GM12874 (cell line): ENCODE measurements around the gene RAF1.

ENCODE experiments used
- TF ChIP-seq, protein P1 (sequence below): IDR thresholded peaks from 2 replicates; pipeline ENCODE4 v1.5.1; 2011; ENCODE audit warnings: low read depth, mild to moderate bottlenecking, control low read depth, low read length, moderate library complexity; ENCODE audit not compliant: insufficient read depth

RAF1 gene

GRCh38 chr3:12585970-12586369 is 77.9 kb downstream of the RAF1 start:
- TF ChIP-seq, protein P1, sequence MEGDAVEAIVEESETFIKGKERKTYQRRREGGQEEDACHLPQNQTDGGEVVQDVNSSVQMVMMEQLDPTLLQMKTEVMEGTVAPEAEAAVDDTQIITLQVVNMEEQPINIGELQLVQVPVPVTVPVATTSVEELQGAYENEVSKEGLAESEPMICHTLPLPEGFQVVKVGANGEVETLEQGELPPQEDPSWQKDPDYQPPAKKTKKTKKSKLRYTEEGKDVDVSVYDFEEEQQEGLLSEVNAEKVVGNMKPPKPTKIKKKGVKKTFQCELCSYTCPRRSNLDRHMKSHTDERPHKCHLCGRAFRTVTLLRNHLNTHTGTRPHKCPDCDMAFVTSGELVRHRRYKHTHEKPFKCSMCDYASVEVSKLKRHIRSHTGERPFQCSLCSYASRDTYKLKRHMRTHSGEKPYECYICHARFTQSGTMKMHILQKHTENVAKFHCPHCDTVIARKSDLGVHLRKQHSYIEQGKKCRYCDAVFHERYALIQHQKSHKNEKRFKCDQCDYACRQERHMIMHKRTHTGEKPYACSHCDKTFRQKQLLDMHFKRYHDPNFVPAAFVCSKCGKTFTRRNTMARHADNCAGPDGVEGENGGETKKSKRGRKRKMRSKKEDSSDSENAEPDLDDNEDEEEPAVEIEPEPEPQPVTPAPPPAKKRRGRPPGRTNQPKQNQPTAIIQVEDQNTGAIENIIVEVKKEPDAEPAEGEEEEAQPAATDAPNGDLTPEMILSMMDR = no peak

DNA sequence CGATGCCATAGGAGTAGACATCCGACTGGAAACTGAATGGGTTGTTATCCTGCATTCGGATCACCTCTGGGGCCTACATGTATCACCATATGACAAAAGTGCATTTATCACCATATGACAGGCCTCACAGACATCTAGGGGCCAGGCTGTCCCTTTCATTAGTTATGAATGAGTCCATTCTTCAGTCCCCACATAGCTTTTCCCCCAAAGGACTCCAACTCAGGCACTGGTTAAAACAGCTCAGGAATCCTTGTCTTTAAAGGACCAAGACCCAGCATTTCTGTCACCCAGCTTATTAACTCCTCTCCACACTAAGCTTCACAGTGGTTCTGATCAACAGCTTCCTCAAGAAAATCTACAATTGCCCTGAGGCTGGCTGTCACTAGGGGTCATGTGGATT is 78.7 kb downstream of the RAF1 start:
- TF ChIP-seq, protein P1 = no peak

DNA sequence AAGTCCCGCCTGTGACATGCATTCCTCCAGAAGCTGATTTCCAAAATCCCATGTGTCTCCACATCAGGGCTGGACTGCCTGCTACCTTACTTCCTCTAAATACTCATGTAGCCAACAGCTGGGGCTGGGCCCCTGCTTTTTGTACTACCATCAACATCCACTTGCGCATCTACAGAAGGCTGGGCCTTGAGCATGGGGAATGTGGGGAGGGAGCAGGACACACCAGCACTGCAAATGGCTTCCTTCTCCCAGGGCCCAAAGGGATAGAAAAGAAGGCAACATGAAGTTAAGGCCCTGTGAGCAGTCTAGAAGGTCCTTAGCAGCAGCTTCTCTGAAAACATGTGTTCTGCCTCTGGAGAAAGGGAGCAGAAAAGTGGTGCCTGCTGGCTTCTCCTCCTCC is 79.8 kb downstream of the RAF1 start:
- TF ChIP-seq, protein P1 = no peak

DNA sequence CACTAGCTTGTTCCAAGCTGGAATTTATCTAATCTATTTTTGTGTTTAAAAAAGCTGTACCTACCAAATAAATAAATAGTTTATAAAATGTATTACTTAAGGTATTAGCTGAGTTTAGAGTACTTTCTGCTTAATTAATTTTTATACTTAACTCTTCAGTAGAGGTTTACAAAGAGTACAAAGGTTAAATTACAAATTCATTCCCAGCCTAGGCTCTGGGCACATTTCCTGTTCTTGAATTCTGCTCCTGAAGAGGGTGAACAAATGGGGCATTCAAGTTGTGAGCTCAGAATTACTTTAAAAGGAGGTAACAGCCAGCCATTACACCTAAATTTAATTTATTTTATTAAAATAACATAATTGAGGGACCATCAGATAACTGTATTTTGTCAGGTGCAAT is 80.6 kb downstream of the RAF1 start:
- TF ChIP-seq, protein P1 = no peak

- TF ChIP-seq, protein P1 = no peak
Observed at GRCh38 chr3:12582730-12583129, 81.2 kb downstream of the RAF1 start.

DNA sequence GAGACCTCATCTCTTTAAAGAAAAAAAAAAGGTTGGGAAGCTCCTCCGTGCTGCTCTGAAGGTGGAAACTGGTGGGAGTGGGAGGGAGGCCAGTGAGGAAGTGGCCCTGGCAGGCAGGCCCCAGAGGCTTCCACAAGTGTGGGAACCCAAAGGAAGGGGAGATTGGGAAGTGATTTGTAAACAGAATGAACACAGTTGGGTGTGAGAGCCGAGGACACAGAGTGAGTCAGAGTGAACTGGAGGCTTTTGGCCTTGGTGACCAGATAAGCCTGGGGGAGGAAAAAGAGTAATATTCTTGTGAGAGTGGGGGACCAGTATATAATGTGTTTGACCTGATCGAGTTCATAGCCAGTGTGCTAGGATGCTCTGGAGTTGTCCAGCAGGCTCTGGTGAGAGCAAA is 84.0 kb downstream of the RAF1 start:
- TF ChIP-seq, protein P1 = no peak

- TF ChIP-seq, protein P1 = no peak
Observed at GRCh38 chr3:12579456-12579855, 84.5 kb downstream of the RAF1 start.

GRCh38 chr3:12578742-12579141 is 85.2 kb downstream of the RAF1 start:
- TF ChIP-seq, protein P1 = no peak
